Amniotic stem cell (primary cell): ENCODE data around the gene OPCML.

Source experiments
- DNase-seq: peaks from one replicate; lab custom pipeline; 2025; lab: John Stamatoyannopoulos, UW

OPCML gene

DNA sequence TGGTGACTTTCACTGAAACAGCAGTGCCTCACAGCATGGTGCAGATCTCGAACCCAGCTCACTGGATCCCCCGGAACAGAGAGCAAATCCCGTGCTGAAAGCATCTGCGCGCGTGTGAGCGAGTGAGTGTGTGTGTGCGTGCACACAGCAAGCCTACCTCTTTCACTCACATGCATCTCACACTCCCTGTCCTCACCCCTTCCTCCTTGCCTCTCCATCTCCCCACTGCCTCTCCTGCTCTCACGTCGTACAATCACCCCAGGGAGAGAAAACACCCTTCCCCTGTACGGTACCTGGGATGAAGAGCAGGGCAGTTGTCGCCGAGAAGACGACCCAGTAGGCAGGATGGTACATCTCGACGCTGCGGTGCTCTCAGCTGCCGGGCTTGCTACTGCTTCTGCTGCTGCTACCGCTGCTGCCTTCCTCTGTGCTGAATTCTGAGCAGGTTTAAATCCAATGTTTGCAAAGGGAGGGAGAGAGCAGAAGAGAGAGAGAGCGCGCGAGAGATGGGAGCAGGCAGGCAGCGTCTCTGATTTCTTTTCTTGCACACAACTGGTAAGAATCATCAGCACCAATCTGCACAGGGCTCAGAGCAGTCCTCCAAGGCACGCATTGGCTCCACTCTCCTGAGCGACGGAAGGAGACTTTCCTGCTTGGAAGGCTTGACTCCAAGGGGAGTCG is at the start of gene OPCML:
Gene OPCML, minus strand, starts transcription at position 531 of the 681 bp plus-strand sequence.
- no peak for DNase-seq

DNA sequence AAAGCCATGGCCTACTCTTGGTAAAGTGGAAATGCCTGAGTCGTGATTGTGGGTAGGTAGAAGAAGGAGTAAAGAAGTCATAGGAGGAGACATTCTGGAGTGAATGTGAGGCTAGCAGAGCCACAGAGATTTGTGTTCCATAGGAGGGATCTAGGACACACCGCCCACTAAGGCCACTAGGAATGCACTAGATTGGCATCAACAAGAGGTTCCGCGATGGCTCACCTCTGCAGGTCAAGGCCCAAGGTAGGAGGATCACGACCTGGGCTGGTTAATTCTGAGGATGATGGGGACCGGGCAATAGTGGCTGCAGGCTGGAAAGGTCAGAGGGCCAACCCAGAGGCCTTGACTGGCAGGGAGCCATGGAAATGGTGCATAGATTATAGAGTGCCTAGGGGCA is 48.8 kb upstream of the OPCML start:
- no peak for DNase-seq

- no peak for DNase-seq
These were observed 47.1 kb upstream of the OPCML start for GRCh38 chr11:133579165-133580031.

DNA sequence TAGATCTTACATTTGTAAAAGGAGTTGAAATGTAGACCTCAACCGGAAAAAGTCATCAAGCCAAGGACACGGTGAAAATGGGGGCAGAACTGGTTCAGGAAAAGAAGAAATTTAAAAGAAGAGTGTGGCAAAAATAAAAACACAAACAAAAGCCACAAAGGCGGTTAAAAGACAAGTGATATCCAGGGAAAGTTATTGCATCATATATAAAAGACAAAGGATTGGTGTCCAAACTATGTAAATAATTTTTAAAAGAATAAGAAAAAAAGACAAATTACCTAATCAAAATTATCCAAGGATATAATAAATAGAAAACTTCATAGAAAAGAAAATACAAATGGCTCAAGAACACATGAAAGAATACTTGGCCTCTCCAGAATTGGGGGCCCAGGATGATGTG is 45.1 kb upstream of the OPCML start:
- DNase-seq = no peak

DNA sequence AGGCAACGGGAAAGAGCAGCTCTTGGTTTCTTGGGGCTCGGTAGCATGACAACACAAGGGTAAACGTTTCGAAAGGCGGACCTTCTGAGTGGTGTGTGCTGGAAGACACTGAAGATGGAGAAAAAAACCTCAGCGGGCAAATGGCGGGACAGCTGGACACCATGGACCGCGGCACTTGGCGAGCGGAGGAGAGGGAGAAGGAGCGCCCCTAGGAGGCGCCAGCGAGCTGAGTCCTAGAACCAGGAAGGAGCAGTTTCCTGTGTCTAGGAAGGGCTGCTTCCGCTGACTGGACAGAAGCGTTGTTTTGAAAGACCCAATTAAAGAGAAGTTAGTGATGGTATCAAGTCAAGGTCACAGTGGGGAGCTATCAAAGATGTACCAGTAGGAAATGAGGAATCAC is 44.0 kb upstream of the OPCML start:
- no peak for DNase-seq

- no peak for DNase-seq
These were observed 40.8 kb upstream of the OPCML start for GRCh38 chr11:133573081-133573480.

GRCh38 chr11:133570376-133570775 is 38.1 kb upstream of the OPCML start:
- no peak for DNase-seq

DNA sequence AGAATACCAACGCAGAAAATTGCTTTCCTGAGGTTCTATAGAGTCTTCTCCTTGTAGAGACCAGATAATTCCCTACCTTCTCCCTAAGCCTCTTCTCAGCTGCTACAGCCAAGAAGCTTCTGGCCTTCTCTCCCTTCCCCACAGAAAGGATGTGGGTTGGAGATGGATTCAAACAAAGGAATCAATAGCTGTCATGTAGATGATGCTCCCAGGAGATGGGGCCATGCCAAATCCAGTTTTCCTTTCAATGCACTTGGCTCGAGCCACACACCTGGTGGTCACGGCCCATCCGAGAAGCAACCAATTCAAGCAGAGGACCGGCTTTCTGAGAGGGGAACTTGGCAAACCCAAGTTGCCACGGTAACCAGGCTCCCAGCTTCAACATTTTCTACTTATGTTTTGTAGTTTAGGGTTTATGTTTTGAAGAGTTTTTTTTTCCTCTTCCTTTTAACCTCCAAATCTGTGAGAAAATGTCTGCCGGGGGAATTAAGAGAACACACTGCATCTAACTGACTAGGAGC is 31.3 kb upstream of the OPCML start:
- DNase-seq = no peak

DNA sequence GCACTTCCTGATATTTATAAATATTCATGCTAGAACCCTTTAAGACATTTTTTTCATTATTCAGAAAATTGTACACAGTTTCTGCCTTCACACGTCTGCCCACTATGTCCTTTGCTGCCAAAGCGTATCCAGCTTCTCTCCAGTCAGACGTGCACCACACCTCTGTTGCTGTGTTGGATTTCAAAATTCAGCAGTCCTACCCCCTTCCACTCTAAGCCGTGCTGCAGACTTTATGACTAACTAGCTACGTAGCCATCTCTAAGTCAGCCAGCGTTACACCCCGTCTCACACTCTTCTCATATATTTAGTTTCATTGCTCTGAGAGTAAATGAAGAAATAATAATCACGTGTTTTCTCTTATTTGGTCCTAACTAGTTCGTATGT is 28.2 kb upstream of the OPCML start:
- no peak for DNase-seq

DNA sequence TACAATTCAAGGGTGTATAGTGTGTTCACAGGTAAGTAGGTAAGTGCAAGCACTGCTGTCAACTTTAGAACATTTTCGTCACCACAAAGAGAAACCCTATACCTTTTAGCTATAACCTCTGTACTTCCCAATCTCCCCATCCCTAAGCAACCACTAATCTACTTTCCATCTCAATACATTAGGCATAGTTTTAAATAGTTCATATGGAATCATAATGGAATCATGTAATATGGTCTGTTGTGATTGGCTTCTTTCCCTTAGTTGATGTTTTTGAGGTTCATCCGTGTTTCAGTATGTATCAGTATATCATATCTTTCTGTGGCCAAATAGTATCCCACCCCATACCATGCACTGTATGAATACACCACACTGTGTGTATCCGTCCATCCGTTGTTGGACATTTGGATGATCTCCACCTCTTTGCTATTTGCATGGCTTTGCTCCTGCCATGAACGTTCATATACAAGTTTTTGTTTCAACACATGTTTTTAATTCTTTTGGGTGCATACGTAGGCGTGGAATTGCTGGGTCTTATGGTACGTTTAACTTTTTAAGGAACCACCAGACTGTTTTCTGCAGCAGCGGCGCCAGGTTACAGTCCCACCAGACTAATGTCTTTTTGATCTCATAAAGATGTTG is 27.7 kb upstream of the OPCML start:
- no peak for DNase-seq

GRCh38 chr11:133559382-133559781 is 27.1 kb upstream of the OPCML start:
- no peak for DNase-seq

GRCh38 chr11:133555034-133555433 is 22.7 kb upstream of the OPCML start:
- DNase-seq = no peak

- DNase-seq = no peak
These were observed 21.8 kb upstream of the OPCML start for GRCh38 chr11:133553885-133554740.

DNA sequence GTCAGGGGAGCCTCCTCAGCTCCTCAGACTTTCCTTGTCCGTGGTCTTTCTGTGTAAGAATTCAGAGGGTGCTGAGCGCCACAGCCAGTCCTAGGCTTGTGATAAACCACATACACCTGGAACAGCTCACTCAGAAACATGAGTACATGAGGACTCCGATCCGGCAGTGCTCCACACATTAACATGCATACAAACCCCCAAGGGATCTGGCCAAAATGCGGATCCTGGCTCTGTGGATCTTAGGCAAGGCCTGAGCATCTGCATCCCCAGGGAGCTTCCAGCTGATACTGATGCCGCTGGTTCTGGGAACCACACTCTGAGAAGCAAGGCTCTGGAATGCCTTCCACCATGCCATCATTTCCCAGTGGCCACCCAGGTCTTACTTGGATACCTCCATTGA is 20.6 kb upstream of the OPCML start:
- DNase-seq = no peak

DNA sequence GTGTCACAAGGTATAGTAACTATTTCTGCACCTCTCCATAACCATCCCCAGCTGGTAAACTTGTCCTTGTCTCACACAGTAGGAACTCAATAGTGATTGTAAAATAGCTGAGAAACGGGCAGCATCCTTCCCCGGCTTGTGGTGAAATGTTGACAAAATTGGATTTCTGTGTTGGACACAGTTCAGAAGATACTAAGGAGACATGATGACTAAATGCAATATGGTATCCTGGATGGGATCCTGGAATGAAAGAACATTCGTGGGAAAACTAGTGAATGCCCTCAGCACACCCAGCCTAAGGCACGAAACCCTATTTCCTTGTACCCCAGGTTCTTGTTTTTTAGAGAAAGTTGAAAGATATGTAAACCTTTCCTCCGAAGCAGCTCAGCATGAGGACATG is 18.8 kb upstream of the OPCML start:
- DNase-seq = no peak

GRCh38 chr11:133549826-133550225 is 17.5 kb upstream of the OPCML start:
- DNase-seq = no peak

DNA sequence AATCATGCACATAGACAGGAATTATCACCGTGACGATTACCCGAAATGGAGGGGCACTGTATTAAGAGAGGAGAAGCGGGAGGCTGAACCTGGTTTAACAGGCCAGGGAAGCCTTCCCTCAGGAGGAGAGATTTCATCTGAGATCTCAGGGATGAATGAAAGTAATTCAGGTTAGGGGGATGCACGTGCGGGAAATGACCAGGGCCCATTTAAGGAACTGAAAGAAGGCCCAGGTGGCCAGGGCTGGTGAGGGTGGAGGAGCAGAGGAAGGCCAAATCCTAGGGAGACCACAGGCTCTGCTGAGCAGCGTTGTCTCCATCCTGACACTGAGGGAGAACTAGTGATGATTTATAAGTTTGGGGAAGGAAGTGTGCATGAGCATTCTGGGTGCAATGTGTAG is 16.3 kb upstream of the OPCML start:
- DNase-seq = no peak

- DNase-seq = no peak
These were observed 15.7 kb upstream of the OPCML start for GRCh38 chr11:133547808-133548494.

GRCh38 chr11:133545199-133545803 is 13.0 kb upstream of the OPCML start:
- no peak for DNase-seq

DNA sequence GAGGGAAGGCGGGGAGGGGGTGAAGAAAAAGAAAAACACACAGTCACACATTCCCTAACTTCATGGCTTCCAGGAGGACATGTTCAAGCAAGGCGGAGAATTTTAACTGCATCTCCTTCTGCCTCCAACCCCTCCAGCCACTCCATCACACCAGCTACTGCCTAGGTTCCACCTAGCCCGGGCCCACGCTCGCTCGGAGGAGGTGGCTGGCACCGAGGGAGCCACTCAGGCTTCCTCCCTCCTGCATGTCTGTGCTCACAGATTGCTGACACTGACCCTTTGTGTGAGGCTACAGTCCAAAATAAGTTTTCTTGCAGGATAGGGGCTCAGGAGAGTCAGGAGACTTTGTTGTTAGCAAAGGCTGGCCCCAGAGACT is 9.4 kb upstream of the OPCML start:
- no peak for DNase-seq
